ENCODE results near the gene STARD7.
"Not testable (repeated sequence)": the region's sequence is repeated elsewhere in the genome, so short reads cannot be mapped to it uniquely, and the experiment has no call there.

Gene STARD7

DNA sequence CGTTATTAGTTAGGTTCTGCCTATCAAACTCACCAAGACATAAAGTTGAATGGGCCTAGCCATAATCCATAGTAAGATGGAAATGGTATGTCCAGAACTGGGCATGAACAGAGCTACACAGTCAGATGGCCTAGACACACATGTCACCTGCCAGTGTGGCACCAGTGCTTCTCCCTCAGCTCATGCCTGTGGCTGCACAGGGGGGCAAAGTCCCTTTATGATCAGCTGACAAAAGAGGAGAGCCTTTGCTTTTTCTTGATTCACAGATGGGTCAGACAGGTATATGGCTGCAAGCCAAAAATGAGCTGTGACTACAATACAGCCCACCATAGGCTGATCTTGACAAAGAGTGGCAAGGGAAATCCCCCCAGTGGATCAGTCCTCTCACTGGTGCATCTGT is 28.3 kb upstream of the STARD7 start:
- DNase-seq (ENCODE audit: low read depth in 2 of 2) = no peak

DNA sequence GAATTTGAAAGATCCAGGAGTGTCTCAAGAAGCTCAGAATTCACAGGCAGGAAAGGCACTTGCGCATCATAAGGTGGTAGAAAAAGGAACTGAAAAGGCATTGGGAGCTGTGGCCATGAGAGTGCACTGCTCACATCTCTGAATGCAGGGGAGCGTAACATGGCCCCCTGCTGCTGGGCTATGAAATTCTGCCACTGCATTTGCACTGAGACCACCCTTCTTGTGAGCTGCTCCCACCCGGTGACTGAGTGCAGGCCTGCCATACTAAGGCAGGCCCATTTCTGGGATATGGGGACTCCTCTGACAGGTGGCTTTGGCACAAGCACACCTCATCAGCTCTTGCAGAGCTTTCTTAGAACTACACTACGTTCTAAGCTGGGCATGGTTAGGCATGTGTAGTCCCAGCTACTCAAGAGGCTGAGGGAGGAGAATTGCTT is 25.3 kb upstream of the STARD7 start:
- no peak for DNase-seq (ENCODE audit: low read depth in 2 of 2)

DNA sequence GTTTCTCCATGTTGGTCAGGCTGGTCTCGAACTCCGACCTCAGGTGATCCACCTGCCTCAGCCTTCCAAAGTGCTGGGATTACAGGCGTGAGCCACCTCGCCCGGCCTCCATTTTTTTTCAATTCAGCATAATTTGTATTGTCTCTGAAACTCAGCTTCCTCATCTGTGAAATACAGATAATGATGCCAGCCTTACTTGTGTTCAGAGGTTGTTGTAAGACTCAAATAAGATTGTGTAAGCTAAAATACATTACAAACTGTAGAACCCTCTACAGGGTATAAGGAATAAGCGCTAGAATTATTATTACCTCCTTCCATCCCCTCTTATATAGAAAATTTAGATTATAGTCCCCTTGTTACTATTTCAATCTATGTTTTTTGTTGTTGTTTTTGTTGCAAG is 24.8 kb upstream of the STARD7 start:
- DNase-seq (ENCODE audit: low read depth in 2 of 2) = no peak

DNA sequence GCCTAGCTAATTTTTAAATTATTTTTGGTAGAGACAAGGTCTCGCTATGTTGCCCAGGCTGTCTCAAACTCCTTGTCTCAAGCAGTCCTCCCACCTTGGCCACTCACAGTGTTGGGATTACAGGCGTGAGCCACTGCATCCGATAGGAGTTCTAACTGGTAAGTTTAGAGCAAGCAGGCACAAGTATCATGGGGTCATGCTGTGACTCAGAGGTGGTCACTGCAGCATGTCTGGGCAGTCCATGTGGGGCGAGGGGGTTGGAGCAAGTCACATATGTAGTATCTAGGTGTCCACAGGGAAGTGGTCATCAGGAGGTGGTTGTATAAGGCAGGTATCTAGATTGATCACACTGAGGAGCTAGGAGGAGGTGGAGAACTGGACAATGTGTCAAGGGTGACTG is 22.7 kb upstream of the STARD7 start:
- DNase-seq (ENCODE audit: low read depth in 2 of 2) = no peak

DNA sequence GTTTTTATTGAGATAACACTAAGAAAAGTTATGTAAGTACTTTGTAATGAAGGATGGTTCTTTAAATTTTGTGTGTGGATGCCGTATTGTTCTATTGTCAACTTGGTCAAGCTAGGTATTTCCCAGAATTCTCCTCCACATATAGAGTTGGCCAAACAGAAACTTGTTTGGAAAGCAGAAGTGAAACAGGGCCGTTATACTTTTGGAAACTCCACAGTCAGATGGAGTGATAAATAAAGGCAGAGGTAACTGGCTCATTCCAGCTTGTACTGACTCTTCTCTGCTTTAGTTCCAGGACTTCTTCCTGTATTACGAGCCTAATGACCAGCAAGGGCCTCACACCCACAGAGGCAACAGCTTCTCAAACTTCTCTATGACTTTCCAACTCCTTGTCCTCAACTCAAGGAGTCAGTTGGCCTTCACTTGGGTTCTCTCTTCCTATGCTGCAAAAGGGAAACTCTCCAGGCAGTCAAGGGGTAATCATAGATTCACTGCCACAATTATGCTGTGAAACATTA is 16.4 kb upstream of the STARD7 start:
- no peak for DNase-seq (ENCODE audit: low read depth in 2 of 2)

DNA sequence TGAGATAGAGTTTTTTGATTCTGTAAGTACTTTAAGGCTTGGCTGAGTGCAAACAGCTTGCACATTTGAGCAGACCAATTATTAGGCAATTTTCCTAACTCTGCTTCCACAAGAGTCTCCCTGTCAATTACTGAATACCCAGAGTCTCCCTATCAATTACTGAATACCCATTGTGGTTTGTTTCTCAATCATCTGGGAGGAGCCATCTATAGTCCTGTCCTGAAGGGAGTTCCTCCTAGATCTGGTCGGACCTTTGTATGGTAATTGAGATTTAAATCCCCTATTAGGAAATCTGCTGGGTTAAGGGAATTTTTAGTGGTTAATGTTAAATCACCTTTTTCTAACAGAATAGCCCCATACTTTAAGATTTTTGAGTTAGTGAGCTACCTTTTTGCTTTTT is 12.5 kb upstream of the STARD7 start:
- not testable (repeated sequence) for DNase-seq (ENCODE audit: low read depth in 2 of 2)

DNA sequence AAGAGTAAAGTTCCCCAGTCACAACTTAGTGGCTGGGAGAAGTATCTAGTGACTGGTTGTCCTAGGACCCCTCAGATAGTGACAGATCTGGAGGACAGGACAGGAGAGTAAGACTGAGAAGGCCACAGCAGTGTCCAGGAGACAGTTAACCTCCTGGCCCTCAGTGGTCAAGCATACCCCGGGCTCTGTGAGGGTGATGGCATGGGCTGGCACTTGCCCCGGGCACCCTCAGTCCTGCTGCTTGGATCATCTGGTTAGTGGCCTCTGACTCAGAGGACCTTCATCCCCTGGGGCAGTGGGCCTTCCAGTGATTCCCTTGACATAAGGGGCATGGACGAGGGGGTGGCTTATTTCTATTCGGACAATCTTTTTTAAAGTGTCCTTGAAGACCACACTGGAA is 11.3 kb upstream of the STARD7 start:
- not testable (repeated sequence) for DNase-seq (ENCODE audit: low read depth in 2 of 2)

DNA sequence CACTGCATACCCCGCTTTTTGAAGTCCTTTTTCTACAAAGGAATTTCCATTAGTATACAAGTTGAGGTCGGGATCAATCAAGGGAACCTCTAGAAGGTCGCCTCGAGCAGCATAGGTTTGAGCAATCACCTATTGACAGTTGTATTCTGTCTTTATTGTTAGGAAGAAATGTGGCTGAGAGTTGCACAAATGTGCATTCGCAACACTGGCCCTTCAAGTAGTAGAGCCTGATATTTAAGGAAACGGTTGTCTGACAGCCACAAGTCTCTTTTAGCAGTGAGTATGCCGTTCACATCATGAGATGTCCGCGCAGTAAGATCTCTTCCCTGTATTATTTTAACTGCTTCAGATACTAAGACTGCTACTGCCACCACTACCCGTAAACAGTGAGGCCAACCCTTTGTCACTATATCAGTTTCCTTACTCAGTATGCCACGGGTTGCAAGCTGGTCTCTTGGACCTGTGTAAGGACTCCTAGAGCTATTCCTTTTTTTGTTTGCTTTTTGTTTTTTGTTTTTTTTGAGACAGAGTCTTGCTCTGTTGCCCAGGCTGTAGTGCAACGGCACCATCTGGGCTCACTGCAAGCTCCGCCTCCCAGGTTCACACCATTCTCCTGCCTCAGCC is 10.0 kb upstream of the STARD7 start:
- DNase-seq (ENCODE audit: low read depth in 2 of 2) = no peak

DNA sequence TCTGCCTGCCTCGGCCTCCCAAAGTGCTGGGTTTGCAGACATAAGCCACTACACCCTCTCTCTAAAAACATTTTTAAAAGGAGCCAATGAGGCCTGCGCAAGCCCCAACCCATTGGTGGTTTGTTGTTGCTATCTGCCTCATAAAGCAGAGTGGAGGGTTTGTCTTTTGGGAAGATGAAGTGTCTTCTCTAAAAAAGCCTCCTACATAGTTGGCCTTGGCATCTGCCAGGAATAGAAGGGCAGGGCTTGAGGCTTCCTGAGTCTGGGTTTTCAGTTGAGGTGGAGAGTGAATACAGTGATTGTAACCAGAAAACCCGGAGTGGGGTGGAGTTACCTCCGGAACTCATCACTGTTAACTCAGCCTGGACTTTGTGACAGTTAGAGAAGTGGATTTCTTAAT is 5.9 kb upstream of the STARD7 start:
- DNase-seq (ENCODE audit: low read depth in 2 of 2) = no peak

DNA sequence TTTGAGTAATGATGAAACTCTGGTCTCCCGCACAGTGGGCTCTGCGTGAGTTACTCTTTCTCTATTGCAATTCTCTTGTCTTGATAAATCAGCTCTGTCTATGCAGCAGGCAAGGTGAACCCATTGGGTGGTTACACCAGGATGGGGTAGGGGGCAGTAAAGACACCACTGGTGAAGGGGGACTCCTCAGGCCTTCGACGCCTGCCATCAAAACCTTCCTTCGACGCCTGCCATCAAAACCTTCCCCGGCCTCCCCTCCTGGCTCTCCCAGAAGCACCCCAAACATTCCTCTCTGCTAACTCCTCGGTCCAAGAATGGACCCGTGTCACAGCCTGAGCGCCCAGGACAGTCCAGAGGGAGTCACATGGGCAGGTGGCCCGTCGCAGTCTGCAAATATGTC is 4.8 kb upstream of the STARD7 start:
- no peak for DNase-seq (ENCODE audit: low read depth in 2 of 2)

DNA sequence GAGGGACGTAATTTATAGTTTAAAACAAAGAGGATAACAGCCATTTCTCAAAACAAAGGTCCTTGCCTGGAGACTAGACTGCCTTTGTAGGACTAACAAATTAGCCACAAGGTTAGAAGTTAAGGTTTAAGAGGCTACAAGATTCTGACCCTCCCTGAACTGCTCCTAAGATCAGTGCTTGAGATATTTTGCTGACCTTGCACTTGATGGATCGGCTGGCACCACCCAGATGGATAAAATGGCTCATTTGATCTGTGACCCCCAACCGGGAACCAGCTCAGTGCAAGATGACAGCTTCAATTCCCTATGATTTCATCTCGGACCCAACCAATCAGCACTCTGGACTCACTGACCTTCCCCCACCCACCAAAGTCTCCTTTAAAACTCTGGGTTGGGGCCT is 3.7 kb upstream of the STARD7 start:
- no peak for DNase-seq (ENCODE audit: low read depth in 2 of 2)

DNA sequence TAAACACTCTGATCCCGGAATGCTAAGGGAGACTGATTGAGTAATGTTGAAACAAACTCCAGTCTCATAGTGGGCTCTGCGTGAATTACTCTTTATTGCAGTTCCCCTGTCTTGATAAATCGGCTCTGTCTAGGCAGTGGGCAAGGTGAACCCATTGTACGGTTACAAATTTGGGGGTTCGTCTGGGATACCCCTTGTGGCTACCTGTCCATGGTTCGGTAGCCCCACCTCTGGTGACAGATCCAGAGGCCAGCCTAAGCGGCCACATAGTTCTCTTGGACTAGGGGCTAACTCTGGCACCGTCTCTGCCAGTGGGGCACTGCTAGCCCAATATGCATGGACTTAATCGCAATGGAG is 1.1 kb upstream of the STARD7 start:
- DNase-seq (ENCODE audit: low read depth in 2 of 2) = no peak

DNA sequence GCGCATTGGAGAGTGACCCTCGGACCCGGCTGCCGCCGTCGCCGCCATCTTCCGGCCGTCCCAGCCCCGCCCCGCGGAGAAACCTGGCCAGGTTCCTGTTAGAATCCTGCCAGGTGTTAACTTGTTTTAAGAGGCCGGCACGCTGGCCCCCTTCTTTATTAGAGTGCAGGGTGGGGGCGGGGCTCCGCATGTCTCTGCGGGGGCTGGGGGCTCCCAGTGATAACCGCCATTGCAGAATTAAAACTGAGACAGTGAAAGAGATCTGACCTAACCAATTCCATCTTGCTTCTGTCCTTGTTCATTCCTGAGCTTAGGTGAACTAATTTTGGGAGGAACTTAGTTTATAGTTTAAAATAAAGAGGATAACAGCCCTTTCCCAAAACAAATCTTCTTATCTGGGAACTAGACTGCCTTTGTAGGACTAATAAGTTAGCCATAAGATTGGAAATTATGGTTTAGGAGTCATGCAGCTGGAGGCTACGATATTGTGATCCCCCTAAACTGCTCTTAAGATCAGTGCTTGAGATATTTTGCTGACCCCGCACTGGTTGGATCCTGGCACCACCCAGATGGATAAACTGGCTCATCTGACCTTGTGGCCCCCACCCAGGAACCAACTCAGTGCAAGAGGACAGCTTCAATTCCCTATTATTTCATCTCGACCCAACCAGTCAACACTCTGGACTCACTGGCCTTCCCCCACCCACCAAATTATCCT is 543 bp upstream of the STARD7 start:
- no peak for DNase-seq (ENCODE audit: low read depth in 2 of 2)

DNA sequence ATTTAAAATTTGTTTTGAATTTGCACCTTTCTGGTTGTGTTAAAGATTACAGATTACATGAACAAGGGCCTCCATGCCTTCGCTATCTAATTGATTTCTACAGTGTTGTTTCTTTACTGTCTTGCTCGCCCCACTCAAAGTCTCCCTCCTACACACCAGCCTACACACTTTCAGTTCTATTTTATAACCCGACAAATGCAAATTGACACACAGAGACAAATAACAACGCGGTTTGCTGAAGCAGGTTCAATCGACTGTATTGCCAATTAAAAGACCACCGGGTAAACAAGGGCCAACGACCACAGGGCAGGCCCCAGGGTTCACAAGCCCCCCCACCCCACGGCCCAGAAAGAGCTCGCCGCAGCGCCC is 869 bp downstream of the STARD7 start:
- DNase-seq (ENCODE audit: low read depth in 2 of 2) = no peak

DNA sequence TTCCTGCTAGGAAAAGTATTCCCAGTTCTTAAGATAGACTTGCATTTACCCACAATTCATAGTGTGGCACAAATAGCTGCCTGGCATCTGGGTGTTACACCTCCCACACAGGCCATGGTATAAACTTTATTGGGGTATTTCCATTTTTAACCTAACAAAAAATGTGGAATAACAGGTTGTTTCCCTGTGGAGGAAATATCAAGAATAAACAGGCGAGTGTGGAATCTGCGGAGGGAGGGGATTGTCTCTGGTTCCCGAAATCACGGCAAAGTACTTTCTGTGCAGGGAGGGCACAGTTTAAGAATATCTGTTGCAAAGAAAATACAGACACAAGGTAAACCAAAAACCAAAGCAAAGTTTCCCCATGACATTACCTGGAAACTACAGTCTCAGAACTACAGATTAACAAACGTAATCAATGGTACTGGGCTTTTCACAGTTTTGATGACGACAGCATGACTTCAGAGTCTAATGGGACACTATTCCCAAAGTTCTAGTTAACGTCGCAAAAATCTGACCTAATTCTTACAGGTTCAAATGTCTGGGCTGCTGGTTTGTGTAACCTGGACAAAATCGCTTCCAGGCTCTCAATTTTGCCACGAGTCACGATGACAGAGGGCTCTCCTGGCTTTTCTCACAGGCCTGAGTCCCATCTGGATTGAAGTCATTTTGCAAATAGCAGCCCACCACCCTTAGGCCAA is 1.4 kb downstream of the STARD7 start:
- no peak for DNase-seq (ENCODE audit: low read depth in 2 of 2)

DNA sequence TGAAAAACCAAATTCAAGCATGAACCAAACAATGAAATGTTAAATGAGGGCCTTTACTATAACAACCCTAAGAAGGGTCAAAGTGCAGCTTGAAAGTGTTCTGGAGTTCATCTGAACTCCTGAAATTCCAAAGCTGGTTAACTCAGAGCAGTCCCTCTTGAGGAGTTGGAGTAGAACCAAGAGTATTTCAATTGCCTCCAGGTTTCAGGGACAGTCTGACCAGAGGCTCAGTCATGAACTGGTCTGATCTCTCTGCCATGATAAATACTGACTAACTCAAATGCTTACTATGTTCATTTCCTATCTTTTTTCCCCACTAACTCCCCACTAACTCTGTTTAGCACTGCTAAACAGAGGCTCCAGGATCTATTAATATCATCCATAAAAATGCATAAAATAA is 2.7 kb downstream of the STARD7 start:
- DNase-seq (ENCODE audit: low read depth in 2 of 2) = no peak

DNA sequence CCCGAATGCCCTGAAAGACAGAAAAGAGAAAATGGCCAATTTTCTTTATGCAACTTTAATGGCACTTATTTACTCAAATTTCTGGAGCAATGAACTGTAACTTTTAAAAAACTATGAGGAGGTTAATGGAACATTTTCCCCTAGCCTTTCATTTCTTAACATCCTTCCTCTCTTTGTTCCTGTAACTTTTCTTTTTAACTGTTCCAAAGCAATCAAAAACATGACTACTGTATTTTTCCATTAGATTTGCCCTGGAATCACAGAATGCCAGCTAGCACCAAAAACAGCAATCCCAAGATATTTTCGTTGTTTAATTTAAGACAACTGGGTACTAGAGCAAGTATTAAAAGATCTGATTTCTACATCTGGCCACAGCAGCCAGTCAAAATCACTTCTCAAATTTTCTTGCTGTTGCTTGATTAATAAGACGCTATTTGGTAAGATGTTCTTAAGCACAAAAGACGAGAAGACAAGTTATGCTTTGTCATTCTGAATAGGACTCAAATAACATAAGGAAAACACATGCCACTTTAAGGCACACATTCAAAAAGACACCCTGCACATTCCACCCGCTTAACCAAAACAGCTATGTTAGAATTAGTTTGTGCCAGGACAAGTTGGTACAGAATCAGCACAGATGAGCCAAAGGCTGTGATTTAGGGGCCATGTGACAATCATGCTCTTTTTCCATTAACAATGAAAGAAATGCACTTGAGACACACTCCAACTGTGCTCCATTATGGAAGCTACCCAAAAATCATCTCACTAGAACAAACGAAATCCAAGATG is 3.6 kb downstream of the STARD7 start:
- DNase-seq (ENCODE audit: low read depth in 2 of 2) = no peak

DNA sequence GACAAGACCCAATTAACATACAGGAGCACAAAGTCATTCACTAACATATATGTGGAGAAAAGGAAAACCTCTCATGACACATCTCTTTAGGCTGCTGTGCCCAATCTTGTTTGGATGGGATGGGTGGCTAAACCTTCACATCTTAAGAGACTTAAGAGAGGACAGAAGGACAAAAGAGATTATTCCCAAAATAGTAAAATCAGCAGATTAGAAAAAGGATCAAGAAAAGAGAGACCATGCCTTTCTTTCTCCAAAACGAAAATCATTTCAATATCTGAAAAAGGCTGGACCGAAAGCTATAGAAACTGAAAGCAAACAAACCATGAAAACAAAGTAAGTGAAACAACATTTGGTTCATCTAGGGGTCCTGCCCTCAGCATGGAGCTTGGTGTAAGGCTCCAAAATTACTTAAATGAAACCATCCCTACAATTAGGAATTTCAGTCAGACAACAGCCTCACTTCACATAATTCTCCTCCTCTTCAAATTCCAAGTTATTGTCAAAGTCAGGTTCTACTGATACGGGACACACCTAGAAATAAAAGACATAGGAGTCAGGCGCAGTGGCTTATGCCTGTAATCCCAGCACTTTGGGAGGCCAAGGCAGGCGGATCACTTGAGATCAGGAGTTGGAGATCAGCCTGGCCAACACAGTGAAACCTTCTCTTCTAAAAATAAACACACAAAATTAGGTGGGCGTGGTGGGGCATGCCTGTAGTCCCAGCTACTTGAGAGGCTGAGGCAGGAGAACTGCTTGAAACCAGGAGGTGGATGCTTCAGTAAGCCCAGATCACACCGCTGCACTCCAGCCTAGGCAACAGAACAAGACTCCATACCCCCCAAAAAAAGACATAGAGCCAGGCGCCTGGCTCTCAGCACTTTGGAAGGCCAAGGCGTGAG is 5.2 kb downstream of the STARD7 start:
- DNase-seq (ENCODE audit: low read depth in 2 of 2) = no peak

DNA sequence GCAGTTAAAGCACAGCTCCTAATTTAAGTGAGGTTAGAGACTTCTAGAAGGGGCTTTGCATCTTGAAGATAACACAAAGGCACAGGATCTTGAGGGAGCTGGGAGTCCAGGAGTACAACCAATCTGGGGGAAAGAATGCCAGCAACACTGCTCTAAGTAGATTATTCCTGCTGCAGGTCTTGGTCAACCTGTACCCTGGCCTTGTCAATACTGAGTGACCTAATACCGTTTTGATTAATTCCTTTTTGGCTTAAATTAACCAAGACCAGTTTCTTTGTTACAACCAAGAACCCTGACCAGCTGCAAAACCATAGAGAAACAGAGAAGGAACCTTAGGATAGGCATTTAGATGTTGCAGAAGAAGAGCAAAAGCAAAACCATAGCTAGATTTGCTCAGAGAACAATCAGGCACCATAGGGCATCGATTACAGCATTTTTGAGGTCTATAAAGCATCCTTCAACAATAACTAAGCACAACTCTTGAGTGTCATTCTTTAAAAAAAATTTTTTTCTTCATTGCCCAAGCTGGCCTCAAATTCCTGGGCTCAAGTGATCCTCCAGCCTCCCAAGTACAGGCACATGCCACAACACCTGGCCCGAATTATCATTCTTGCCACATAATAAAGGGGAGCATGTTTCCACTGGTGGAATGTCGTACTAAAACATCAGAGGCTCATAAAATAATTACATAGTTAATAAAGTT is 6.3 kb downstream of the STARD7 start:
- no peak for DNase-seq (ENCODE audit: low read depth in 2 of 2)

DNA sequence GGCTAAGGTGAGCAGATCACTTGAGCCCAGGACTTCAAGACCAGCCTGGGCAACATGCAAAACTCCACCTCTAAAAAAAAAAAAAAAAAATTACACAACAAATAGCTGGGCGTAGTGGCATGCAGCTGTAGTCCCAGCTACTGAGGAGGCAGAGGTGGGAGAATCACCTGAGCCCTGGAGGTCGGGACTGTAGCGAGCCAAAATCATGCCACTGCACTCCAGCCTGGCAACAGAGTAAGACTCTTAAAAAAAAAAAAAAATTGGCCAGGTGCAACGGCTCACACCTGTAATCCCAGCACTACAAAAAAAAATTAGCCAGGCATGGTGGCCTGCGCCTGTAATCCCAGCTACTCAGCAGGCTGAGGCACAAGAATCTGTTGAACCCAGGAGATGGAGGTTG is 7.3 kb downstream of the STARD7 start:
- no peak for DNase-seq (ENCODE audit: low read depth in 2 of 2)

DNA sequence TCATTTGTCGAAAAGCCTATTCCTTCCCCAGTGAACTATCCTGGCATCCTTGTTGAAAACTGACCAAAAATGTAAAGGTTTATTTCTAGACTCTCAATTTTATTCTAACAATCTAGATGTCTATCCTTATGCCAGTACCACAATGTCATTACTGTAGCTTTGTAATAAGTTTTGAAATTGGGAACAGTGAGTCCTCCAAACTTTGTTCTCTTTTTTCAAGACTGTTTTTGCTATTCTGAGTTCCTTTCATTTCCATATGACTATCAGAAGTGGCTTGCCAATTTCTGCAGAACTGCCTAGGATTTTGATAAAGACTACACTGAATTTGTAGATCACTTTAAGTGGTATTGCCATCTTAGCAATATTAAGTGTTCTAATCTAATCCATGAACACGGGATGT is 9.7 kb downstream of the STARD7 start:
- DNase-seq (ENCODE audit: low read depth in 2 of 2) = no peak
